ENCODE measurements around the gene FTSJ3. TPM values are rescaled to one million over a fixed set of nuclear protein-coding genes. Genes with fewer than 3 reads are reported as not detected.
A peak's percentile ranks its signal among the peaks of the same experiment; 100 is the strongest.

FTSJ3 gene
- total and polyA plus RNA-seq, 2 of the 13 experiments (the other 11 are each of a cell fraction or from before 2014, with no cell fraction given) = 26.0 to 64.2 TPM

GRCh38 chr17:63834431-63835166, 7.1 kb upstream of the FTSJ3 start (continued):
- TF ChIP-seq ZNF33B (CRISPR knock-in tag; IDR thresholded peaks at IDR 0.05) (no peak), AGO2 (optimal IDR thresholded peaks at IDR 0.05; ENCODE audit: low read depth, low read length) (peak; percentile 71), MED1 (CRISPR knock-in tag; IDR thresholded peaks at IDR 0.05) (0 out of 2 replicates have a peak, but pooled peaks have one; percentile 16), SMC3 (IDR thresholded peaks at IDR 0.05; ENCODE audit: low read length) (peak; percentile 59; the same call in 1 of the 2 replicates), ZNF549 (CRISPR knock-in tag; IDR thresholded peaks at IDR 0.05) (no peak), CCAR2 (optimal IDR thresholded peaks at IDR 0.05; ENCODE audit: low read depth, low read length) (peak; percentile 20), ZNF574 (CRISPR knock-in tag; IDR thresholded peaks at IDR 0.05) (peak; percentile 63; the same call in 1 of the 2 replicates), ZNF891 (CRISPR knock-in tag; IDR thresholded peaks at IDR 0.05) (0 out of 2 replicates have a peak, but pooled peaks have one; percentile 30), RFXANK (CRISPR knock-in tag; IDR thresholded peaks at IDR 0.05) (no peak), ZKSCAN5 (CRISPR knock-in tag; IDR thresholded peaks at IDR 0.05) (no peak), MXD1 (CRISPR knock-in tag; IDR thresholded peaks at IDR 0.05) (no peak), ZNF710 (CRISPR knock-in tag; IDR thresholded peaks at IDR 0.05; ENCODE audit: borderline replicate concordance) (0 out of 2 replicates have a peak, but pooled peaks have one; percentile 22), RFX1 (IDR thresholded peaks at IDR 0.05) (no peak), ZNF543 (CRISPR knock-in tag; IDR thresholded peaks at IDR 0.05) (no peak), AKAP8 (CRISPR knock-in tag; IDR thresholded peaks at IDR 0.05) (no peak), PITX1 (CRISPR knock-in tag; IDR thresholded peaks at IDR 0.05) (no peak), ZNF777 (CRISPR knock-in tag; IDR thresholded peaks at IDR 0.05) (no peak), ZNF251 (CRISPR knock-in tag; IDR thresholded peaks at IDR 0.05) (no peak), DPF2 (CRISPR knock-in tag; IDR thresholded peaks at IDR 0.05; ENCODE audit: borderline replicate concordance, low read depth) (no peak), RAD21 (CRISPR knock-in tag; IDR thresholded peaks at IDR 0.05) (peak; percentile 64), RBM22 (optimal IDR thresholded peaks at IDR 0.05; ENCODE audit: low read length) (peak; percentile 22), ZFP91 (CRISPR knock-in tag; IDR thresholded peaks at IDR 0.05; ENCODE audit: borderline replicate concordance) (peak; percentile 45; the same call in 1 of the 2 replicates), ZNF232 (CRISPR knock-in tag; IDR thresholded peaks at IDR 0.05; ENCODE audit: borderline replicate concordance) (no peak)

Measured in HepG2 (cell line).